Measurements from ENCODE around the gene LRPAP1. TPM values are rescaled to one million over a fixed set of nuclear protein-coding genes. Genes with fewer than 3 reads are reported as not detected.

LRPAP1 gene
- total RNA-seq, 1 donor from 2014 or later = 117 TPM

- DNase-seq = peak; percentile 66
Measured at GRCh38 chr4:3485011-3485791, 47.0 kb downstream of the LRPAP1 start.

GRCh38 chr4:3484057-3484973 lies 47.9 kb downstream of the LRPAP1 start:
- DNase-seq = no peak

DNA sequence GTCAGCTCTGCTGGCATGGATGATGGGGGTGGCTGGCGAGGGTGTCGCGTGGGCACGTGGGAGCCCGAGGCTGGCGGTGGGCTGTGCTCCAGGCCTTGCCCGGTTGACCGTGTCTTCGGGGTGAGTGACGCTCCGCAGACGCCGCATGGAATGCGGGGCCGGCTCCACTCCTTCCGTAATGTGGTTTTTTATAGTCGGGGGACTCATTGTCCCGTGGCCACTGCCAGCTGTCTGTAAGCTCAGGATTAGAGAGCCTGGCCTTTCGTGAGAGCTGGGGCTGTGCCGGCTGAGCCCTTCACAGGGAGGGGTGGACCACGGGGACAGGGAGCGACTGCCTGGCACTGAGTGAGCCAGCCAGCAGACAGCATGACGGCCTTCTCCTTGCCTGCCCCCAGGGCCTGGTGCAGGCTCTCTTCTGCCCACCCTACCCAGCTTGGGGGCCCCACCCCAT lies 48.7 kb downstream of the LRPAP1 start:
- peak; percentile 93 for DNase-seq

GRCh38 chr4:3482707-3483106 lies 49.5 kb downstream of the LRPAP1 start:
- DNase-seq = no peak

DNA sequence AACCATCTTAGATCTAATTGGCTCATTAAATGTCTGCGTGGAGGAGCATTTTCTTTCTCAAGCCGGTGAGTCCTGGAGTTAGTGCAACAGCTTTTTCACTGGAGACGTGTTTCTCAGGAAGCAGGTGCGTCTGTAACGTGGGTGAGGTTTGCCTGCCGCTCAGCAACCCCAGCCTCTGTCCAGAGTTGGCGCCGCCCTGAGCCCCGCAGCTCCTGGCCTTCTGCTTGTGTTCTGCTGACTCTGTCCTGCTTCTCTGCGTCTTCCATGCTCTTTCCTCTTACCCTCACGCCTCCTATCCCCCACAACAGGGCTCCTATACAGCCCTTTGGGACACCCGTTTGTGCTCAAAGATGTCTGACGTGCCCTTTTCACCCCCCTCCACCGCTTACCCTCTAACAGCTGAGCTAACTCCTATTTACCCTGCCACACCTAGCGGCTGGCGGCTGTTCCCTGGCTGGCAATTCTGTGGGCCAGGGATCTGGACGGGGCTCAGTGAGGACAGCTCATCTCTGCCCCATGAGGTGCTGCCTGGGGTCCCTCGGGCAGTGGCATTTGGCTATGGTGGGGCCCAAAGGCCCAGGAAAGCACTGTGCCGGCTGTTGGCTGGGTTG lies 50.3 kb downstream of the LRPAP1 start:
- DNase-seq = peak; percentile 62

DNA sequence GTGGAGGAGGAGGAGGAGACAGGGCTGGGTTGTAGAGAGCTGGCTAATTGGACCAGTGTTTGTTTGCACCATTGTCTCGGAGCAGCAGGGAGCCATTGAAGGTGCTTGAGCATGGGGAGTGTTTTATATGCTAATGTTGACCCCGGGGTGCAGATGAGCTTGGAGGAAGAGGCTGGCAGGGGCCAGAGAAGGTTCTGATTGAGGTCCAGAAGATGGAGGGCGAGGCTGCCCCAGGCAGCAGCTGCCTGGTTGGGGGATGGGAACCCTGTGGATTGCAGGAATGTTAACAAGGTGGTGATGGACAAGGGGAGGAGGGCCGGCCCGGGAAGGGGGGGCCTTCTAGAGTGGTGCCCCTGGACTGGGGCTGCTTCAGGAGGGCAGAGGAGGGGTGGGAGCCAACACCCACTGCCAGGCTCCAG lies 51.1 kb downstream of the LRPAP1 start:
- DNase-seq = peak; percentile 74

DNA sequence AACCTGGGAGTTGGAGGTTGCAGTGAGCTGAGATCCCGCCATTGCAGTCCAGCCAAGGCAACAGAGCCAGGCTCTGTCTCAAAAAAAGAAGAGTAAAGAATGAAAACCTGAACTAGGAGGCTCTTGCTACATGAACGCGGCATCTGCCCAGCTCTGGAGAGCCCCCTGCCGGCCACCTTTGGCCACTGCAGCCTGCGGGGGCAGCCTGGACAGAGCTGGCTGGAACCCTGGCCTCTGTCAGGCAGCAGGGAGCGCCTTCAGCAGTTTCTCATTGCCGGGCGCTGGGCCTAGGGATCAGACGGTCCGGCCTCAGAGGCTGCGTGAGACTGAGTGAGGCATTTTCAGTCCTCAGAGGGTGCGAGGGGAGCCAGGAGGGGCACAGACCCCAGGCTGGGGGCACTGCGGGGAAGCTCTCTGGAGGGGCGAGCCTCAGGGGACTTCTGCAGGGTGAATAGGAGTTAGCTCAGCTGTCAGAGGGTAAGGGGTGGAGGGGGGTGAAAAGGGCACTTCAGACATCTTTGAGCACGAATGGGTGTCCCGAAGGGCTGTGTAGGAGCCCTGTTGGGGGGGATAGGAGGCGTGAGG lies 51.6 kb downstream of the LRPAP1 start:
- DNase-seq = peak; percentile 90

- no peak for DNase-seq
Measured at GRCh38 chr4:3479358-3480101, 52.7 kb downstream of the LRPAP1 start.

DNA sequence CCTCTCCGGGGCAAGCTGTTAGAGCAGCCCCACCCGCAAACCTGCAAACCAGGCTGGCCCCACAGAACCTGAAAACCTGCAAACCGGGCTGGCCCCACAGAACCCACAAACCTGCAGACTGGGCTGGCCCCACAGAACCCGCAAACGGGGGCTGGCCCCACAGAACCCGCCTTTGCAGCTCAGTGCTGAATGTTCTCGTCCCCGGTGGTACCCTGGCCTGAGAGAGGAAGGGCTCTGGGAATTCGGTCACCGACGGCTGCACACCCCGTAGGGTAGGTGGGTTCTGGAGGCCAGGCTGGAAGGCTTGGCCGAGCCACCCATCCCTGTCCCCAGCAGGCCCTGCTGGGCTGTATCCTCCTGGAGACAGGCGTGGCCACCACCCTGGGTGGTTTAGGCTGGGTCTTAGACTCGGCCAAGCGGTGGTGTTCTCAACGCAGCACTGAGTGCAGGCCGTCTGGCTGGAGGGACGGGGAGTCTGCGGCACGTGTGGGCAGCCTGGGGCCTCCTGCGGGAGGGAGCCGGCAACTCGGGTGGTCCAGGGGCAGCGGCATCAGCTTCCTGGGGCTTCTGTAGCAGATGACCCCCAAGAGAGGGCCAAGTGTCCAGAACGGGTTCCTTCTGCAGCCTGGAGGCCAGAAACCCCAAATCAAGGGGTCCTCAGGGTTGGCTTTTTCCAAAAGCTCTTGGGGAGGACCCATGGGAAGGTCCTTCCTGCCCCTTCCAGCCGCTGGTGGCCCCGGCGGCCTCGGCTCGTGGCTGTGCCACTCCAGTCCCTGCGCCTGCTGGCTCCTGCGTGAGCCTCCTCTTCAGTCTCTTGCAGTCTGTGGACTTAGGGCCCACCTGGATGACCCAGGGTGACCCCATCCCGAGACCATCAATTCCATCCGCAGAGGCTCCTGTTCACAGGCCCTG lies 53.5 kb downstream of the LRPAP1 start:
- no peak for DNase-seq

- no peak for DNase-seq
Measured at GRCh38 chr4:3477750-3478430, 54.3 kb downstream of the LRPAP1 start.

DNA sequence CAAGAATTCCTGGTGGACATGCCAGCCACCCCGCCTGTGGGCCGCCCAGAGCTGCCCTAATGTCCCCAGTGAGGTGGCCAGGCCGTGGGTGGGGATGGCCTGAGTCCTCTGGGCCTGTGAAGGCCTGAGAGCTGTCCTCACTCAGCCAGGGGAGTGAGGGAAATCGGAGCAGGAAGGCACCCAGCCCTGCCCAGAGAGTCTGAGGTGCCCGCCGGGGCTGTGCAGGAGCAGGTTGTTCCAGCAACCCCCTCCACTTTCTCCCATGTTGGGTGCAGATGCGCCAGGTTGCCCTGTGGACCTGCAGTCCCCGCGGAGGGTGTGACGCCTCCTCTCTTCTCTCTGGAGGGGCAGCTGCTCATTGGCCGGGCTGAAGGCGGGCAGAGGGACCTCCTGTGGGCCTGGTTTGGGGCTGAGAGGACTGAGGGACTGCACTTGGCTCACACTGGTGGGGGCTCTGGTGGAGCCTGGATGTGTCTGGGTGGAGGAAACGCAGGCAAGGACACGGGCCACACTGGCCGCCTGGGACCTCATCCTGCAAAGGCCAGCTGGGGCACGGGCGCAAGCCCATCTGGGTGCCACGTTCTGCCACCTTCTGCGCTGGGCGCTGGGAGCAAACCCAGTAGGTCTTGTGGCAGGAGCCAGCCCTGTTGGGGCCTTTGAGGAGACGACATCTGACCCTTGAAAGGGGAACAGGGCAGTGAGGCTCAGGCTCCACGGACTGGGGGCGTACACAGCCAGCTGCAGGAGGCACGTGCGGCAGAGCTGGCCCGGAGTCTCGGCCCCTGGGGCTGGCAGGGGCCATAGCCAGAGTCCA lies 55.1 kb downstream of the LRPAP1 start:
- DNase-seq = no peak

DNA sequence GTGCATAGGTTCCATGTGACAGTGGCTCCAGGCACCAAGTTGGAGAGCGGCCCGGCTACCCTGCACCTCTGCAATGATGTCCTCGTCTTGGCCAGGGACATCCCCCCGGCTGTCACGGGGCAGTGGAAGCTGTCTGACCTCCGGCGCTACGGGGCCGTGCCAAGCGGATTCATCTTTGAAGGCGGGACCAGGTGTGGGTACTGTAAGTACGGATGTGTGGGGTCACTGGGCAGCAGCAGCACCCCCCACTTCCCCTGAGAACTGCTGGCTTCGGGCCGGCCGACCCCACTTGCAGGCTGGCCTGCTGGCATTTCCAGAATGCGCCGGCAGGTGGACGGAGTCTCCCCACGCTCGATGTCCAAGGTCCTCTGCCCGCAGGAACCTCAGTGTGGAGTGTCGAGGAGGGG lies 55.9 kb downstream of the LRPAP1 start:
- no peak for DNase-seq

- DNase-seq = no peak
Measured at GRCh38 chr4:3475713-3476260, 56.4 kb downstream of the LRPAP1 start.

DNA sequence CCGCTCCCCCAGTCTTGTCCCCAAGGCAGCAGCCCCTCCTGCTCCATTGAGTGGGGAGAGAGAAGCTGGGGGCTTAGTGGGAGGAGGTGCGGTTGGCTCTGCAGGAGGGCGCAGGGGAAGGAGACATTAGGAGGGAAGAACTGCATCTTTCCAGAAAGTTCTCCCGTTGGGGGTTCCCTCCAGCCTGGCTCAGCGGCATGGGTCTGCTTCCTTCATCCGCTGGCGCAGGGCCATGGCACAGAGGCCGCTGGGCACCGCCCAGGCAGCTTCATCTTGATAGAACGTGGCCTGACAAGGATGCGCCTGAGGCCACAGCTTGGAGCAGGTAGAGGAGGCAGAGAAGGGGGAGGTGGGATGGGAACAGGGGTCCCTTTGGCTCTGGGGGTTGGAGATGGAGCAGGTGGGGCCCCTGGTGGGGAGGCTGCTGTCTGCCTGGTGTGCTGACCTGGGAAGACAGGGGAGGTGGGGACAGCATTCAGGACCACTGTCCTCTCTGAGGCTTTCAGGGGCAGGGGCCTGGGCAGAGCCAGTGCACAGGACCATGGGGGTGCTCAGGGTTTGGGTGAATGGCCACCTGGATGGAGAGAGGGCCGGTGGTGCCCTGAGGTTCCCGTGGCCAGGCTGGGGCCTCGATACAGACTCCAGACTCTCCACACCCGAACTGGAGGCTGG lies 57.0 kb downstream of the LRPAP1 start:
- DNase-seq = no peak

- no peak for DNase-seq
Measured at GRCh38 chr4:3473996-3474765, 58.0 kb downstream of the LRPAP1 start.

- no peak for DNase-seq
Measured at GRCh38 chr4:3473181-3473950, 58.9 kb downstream of the LRPAP1 start.

Measured in tongue (tissue), 2 donors.